Stimulated activated CD4-positive, alpha-beta T cell treated with anti-CD3 and anti-CD28 coated beads, Interleukin-15, amount 100 ng/mL, for 48 hours (primary cell): ENCODE results near the gene MED23.

ENCODE experiments used
- DNase-seq, 2 donors: peaks; one replicate each; pipeline ENCODE4 v3.0.0-alpha.2; 2020; ENCODE audit warnings: low read depth in 2 of 2

Gene MED23

GRCh38 chr6:131627724-131628682 lies at the start of gene MED23:
TSS of gene MED23 (minus strand) at chr6:131628242. CDS start at chr6:131628049, 193 bp downstream.
- DNase-seq: peak; percentile 90 to 92

GRCh38 chr6:131673184-131673583 lies 45.1 kb upstream of the MED23 start:
- DNase-seq: no peak

DNA sequence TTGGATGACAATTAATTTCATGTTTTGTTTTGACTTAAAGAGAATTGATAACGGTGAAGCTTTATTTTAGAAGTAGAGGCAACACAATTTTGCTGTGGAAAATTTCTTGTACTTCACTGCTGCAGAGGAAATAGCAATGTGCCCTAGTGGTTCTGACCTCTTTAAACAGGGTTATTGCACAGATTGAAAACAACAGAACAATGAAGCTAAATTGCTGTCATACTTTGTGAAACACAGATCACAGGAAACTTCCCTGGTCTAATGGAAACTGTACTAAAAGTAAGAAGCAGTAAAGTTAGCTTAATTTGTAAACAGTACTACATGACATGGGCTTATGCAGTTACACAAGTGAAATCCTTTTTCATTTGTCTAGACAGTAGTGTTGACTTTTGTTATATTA lies 41.8 kb upstream of the MED23 start:
- DNase-seq: no peak

GRCh38 chr6:131663578-131664165 lies 35.6 kb upstream of the MED23 start:
- DNase-seq: no peak

GRCh38 chr6:131660195-131660594 lies 32.2 kb upstream of the MED23 start:
- no peak for DNase-seq

DNA sequence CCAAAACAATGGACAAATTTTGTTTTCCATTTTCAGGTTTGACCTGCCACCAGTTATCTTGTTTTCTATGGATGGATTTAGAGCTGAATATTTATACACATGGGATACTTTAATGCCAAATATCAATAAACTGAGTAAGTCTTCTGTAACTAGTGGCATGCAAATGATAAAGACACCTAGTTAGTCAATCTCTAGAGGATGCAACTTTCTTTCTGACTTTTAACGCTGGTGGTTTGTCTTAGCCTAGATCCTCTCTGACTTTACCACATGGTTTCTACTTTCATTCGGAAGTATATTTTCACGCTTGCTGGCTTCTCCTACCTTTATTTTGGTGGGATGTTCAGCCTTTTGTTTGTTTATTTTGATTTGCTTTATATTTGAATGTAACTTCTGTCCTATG lies 30.2 kb upstream of the MED23 start:
- no peak for DNase-seq

DNA sequence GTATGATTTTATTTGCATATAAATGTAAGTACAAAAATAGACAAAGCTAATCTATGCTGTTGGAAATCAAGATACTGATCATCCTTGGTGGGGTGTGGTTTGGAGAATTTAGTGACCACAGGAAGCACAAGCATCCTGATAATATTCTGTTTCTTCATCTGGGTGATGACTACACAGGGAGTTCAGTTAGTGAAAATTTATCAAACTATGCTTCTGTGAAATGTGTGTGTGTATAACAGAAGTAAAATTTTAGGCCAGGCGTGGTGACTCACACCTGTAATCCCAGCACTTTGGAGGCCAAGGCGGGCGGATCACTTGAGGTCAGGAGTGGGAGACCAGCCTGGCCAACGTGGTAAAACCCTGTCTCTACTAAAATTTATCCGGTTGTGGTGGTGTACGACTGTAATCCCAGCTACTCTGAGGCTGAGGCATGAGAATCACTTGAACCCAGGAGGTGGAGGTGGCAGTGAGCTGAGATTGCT lies 29.6 kb upstream of the MED23 start:
- DNase-seq: no peak

DNA sequence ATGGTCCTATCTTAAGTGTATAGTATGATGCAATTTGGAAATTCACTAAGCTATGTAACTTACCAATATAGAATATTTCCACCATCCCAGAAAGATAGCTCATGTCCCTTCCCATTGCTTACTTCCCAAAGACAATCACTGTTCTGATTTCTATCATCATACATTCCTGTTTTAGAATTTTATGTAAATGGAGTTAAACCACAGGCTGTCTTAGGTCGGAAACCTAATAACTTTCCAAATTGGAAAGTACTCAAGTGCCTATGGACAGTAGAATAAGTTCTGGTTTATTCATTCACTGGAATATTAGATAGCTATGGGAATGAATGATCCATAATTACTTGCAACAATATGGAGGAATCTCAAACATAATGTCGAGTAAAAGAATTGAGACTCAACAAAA lies 29.2 kb upstream of the MED23 start:
- no peak for DNase-seq

DNA sequence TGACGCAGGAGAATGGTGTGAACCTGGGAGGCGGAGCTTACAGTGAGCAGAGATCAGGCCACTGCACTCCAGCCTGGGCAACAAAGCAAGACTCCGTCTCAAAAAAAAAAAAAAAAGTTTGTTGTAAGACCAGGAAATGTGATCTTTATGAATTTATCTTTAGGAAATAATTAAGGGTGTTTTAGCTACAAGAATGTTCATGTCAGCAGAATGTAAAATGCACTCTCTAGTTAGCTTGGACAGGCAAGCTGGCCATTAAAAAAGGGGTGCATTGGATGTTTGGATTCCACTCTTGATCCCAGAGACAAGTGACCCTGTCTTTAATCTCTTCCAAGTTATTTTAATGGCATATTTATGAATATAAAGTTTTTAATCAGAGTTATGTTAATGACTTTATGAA lies 28.6 kb upstream of the MED23 start:
- no peak for DNase-seq

DNA sequence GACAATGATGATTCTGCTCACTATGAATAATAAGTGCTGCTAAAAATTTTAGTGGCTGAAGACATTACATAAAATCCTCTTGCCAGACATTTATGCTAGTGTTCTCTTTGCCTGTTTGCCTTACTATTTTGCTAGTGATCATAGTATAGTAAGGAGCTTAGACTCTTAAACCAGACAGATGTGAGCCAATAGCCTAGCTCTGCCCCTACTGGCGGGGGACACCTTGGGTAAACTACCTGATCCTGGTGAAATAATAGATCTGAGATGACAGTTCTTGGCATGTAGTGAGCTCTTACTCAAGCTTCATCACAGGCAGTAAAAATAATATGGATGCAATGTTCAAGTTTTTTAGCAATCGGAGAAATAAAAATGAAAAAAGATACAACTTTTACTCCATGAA lies 27.9 kb upstream of the MED23 start:
- no peak for DNase-seq

- DNase-seq: no peak
Observed at GRCh38 chr6:131655387-131655786, 27.3 kb upstream of the MED23 start.

GRCh38 chr6:131654326-131654725 lies 26.3 kb upstream of the MED23 start:
- DNase-seq: no peak

GRCh38 chr6:131652472-131652871 lies 24.4 kb upstream of the MED23 start:
- DNase-seq: no peak

- no peak for DNase-seq
Observed at GRCh38 chr6:131651782-131652181, 23.7 kb upstream of the MED23 start.

DNA sequence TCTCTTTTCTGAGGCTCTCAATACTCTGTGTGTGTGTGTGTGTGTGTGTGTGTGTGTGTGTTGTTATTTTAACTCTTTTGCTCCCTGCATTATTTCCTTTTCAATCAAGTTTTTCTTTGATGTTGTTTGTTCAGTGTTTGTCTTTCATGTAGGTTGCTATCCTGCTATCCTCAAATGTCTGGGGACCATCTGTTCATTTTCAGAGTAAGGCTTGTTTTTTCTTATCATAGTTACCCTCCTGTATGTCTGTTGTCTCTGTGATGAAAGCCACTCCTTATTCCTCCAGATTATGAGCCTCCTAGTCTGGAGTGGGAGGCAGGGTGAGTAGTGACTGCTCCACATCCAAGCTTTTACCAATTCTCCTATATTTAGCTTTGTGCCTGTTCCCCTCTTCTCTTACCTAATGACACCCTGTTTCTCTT lies 18.2 kb upstream of the MED23 start:
- DNase-seq: no peak

DNA sequence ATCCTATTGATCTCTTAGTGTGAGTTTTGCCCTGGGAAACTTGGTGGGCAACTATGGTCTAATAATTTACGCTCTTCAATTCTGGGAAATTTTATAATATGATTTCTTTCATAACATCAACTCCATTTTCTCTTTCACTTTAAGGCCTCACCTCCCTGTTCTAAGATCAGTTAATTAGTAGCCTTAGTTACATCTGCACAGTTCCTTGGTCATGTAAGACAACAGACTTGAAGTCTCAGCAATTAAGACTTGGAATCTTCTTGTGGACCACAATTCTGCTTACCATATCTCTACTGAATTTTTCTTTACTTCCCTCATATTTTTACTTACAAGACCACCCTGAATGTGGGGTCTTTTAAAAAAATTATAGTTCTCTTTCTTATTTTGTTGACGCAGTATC lies 17.8 kb upstream of the MED23 start:
- no peak for DNase-seq

GRCh38 chr6:131644921-131645320 lies 16.9 kb upstream of the MED23 start:
- no peak for DNase-seq

- DNase-seq: no peak
Observed at GRCh38 chr6:131643855-131644460, 15.9 kb upstream of the MED23 start.

GRCh38 chr6:131642987-131643611 lies 15.1 kb upstream of the MED23 start:
- DNase-seq: no peak

DNA sequence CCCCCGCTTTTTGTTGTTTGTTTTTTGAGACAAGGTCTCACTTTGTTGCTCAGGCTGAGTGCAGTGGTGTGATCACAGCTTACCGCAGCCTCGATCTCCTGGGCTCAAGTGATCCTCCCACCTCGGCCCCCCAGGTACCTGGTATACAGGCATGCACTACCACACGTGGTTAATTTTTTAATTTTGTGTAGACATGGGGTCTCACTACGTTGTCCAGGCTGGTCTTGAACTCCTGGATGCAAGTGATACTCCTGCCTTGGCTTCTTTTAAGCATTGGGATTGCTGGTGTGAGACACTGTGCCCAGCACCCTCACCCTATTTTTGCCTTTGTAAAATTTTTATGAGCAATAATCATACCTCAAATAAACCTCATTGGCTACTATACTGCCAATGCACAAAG lies 14.5 kb upstream of the MED23 start:
- DNase-seq: no peak

DNA sequence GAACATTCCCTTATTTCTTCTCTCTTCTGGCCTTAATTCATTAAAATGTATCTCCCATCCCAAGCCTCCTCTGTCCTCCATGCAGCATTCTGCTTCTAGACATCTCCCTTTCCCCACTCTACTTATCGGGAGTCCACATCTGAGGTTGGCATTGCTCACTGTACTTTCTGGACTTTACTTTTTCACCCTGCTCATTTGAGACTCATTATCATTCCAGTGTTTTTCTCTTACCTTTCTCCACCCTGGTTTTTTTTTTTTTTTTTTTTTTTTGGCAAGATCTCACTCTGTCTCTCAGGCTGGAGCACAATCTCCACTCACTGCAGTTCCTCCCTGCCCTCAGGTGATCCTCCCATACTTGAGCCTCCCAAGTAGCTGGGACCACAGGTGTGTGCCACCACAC lies 13.5 kb upstream of the MED23 start:
- no peak for DNase-seq

DNA sequence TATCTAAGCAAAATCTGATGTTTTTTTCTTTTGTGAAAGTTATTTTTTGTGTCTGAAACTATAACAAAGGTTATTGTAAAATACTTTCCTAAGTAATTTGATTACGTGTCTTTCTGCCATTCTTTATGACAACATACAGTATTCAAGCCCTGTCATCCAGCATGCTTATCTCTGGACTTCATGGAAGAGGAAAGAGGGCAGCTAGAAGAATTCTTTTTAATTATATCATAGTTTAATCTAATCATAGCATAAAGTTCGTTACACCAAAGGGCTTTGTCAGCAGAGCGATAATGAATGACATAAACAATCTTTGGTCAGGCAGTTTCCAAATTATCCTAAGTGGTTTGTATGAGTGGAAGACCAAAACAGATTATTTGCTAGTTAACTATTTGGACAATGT lies 12.5 kb upstream of the MED23 start:
- no peak for DNase-seq
